ENCODE measurements around the gene DUSP14.

DUSP14 gene

DNA sequence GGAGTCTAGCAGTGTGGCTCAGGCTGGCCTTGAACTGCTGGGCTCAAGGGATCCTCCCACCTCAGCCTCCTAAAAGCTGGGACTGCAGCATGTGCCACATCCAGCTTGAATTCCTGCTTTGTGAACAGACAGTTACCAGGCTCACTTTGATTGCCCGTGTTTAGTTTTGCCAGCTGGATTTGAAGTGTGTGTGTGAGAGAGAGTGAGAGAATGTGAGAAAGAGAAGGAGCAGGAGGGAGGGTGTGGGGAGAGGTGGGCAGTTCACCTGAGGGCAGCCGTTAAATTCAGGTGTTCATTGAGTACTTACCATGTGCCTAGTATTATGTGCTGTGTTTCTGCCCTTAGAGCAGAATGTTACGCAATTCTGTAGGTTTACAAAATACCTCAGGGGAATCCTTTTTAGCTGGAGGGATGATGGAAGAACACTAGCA lies 4.7 kb downstream of the DUSP14 start:
- TF ChIP-seq FOXP2 (optimal IDR thresholded peaks at IDR 0.05; ENCODE audit: borderline replicate concordance, extremely low read depth, extremely low read length, insufficient read depth) = no peak
- no peak for TF ChIP-seq SIN3A (IDR thresholded peaks at IDR 0.05; ENCODE audit: borderline replicate concordance, insufficient read depth, low read length)
- no peak for TF ChIP-seq TAF1 (IDR thresholded peaks at IDR 0.05; ENCODE audit: borderline replicate concordance, insufficient read depth, low read length)
- no peak for TF ChIP-seq POLR2AphosphoS5 (IDR thresholded peaks at IDR 0.05; ENCODE audit: low read depth, low read length)

DNA sequence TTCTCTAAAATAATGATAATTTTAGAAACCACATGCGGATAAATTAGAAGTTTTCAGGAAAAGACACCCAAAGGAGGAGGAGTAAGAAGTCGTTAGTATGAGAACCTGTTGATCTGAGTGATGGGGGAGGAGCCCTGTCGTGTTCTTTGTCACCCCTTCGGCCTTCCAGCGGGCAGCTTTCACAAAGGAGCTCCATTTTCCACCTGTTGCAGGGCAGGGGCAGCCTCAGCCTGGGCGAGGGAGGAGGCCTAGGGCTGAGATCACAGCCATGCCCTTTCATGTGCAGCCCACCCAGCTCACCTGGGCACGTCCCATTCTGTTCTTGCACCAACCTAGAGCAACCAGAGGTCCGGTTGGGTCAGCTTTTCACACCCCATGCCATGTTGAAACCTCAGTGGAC lies 5.3 kb downstream of the DUSP14 start:
- TF ChIP-seq POLR2AphosphoS5 (IDR thresholded peaks at IDR 0.05; ENCODE audit: low read depth, low read length) (no peak), TAF1 (IDR thresholded peaks at IDR 0.05; ENCODE audit: borderline replicate concordance, insufficient read depth, low read length) (no peak), FOXP2 (optimal IDR thresholded peaks at IDR 0.05; ENCODE audit: borderline replicate concordance, extremely low read depth, extremely low read length, insufficient read depth) (no peak), SIN3A (IDR thresholded peaks at IDR 0.05; ENCODE audit: borderline replicate concordance, insufficient read depth, low read length) (no peak)
- TF ChIP-seq, protein P1, sequence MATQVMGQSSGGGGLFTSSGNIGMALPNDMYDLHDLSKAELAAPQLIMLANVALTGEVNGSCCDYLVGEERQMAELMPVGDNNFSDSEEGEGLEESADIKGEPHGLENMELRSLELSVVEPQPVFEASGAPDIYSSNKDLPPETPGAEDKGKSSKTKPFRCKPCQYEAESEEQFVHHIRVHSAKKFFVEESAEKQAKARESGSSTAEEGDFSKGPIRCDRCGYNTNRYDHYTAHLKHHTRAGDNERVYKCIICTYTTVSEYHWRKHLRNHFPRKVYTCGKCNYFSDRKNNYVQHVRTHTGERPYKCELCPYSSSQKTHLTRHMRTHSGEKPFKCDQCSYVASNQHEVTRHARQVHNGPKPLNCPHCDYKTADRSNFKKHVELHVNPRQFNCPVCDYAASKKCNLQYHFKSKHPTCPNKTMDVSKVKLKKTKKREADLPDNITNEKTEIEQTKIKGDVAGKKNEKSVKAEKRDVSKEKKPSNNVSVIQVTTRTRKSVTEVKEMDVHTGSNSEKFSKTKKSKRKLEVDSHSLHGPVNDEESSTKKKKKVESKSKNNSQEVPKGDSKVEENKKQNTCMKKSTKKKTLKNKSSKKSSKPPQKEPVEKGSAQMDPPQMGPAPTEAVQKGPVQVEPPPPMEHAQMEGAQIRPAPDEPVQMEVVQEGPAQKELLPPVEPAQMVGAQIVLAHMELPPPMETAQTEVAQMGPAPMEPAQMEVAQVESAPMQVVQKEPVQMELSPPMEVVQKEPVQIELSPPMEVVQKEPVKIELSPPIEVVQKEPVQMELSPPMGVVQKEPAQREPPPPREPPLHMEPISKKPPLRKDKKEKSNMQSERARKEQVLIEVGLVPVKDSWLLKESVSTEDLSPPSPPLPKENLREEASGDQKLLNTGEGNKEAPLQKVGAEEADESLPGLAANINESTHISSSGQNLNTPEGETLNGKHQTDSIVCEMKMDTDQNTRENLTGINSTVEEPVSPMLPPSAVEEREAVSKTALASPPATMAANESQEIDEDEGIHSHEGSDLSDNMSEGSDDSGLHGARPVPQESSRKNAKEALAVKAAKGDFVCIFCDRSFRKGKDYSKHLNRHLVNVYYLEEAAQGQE (IDR thresholded peaks at IDR 0.05; ENCODE audit: insufficient read depth in 1 of 2, low read depth in 2 of 2, low read length in 2 of 2) = no peak

DNA sequence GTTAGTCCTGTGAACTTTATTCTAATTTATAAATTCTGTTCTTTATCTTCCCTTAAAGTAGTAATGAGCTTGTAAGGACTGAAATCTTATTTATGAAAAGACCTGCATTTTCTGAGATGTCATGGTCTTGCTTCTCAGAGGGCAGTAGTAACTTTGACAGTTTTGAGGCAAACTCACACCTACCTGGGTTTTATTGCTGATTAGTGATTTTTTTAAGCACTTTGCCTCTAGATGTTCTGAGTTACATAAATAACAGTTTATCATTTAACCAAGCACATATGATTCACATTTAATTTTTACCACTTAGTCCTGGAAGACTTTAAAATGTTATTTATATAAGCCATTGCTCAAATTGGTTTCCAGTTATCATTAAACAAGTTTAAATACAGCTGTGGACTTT lies 10.7 kb downstream of the DUSP14 start:
- TF ChIP-seq TAF1 (IDR thresholded peaks at IDR 0.05; ENCODE audit: borderline replicate concordance, insufficient read depth, low read length) = no peak
- no peak for TF ChIP-seq SIN3A (IDR thresholded peaks at IDR 0.05; ENCODE audit: borderline replicate concordance, insufficient read depth, low read length)
- no peak for TF ChIP-seq FOXP2 (optimal IDR thresholded peaks at IDR 0.05; ENCODE audit: borderline replicate concordance, extremely low read depth, extremely low read length, insufficient read depth)
- TF ChIP-seq, protein P1 (IDR thresholded peaks at IDR 0.05; ENCODE audit: insufficient read depth in 1 of 2, low read depth in 2 of 2, low read length in 2 of 2) = no peak
- no peak for TF ChIP-seq POLR2AphosphoS5 (IDR thresholded peaks at IDR 0.05; ENCODE audit: low read depth, low read length)

DNA sequence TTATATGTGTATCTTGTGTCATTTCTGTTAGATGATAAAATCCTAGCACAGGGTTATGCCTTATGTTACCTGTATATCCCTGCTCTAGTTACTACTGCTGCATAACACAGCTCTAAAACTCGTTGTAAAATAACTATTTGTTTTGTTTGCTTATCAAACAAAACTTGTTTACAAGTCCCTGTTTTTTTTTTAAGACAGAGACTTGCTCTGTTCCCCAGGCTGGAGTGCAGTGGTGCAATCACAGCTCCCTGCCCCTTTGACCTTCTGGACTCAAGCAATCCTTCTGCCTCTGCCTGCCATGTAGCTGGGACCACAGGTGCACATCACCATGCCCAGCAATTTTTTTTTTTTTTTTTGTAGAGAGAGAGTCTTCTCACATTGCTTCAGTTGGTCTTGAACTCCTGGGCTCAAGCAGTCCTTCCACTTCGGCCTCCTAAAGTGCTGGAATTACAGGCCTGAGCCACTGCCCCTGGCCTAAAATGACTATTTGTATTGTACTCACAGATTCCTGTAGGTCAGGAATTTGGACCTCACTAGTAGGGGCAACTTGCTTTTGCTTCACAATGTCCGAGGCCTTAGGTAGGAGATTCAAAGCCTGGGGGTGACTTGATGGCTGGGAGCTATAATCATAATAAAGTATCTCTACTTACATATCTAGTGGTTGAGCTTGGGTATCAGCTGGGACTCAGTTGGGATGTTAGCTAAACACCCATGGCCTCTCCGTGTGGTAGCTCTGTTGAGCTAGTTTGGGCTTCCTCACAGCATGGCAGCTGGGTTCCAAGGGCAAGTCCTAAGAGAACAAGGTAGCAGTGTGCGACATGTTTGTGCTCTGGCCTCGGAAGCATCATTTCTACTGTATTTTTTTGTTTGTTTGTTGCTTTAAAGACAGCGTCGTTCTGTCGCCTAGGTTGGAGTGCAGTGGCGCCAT lies 12.6 kb downstream of the DUSP14 start:
- no peak for TF ChIP-seq POLR2AphosphoS5 (IDR thresholded peaks at IDR 0.05; ENCODE audit: low read depth, low read length)
- no peak for TF ChIP-seq FOXP2 (optimal IDR thresholded peaks at IDR 0.05; ENCODE audit: borderline replicate concordance, extremely low read depth, extremely low read length, insufficient read depth)
- no peak for TF ChIP-seq TAF1 (IDR thresholded peaks at IDR 0.05; ENCODE audit: borderline replicate concordance, insufficient read depth, low read length)
- no peak for TF ChIP-seq SIN3A (IDR thresholded peaks at IDR 0.05; ENCODE audit: borderline replicate concordance, insufficient read depth, low read length)
- TF ChIP-seq, protein P1 (IDR thresholded peaks at IDR 0.05; ENCODE audit: insufficient read depth in 1 of 2, low read depth in 2 of 2, low read length in 2 of 2) = no peak

DNA sequence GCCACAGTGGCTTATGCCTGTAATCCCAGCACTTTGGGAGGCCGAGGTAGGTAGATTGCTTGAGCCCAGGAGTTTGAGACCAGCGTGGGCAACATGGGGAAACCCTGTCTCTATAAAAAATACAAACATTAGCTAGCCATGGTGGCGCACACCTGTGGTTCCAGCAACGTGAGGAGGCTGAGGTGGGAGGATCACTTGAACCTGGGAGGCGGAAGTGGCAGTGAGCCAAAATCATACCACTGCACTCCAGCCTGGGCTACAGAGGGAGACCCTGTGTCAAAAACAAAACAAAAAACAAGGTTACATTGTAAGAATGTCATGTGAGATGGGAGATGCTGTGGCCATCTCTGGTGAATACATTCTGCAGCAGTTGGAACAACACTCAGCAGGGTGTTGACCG lies 13.5 kb downstream of the DUSP14 start:
- no peak for TF ChIP-seq FOXP2 (optimal IDR thresholded peaks at IDR 0.05; ENCODE audit: borderline replicate concordance, extremely low read depth, extremely low read length, insufficient read depth)
- TF ChIP-seq POLR2AphosphoS5 (IDR thresholded peaks at IDR 0.05; ENCODE audit: low read depth, low read length) = no peak
- TF ChIP-seq, protein P1 (IDR thresholded peaks at IDR 0.05; ENCODE audit: insufficient read depth in 1 of 2, low read depth in 2 of 2, low read length in 2 of 2) = no peak
- no peak for TF ChIP-seq SIN3A (IDR thresholded peaks at IDR 0.05; ENCODE audit: borderline replicate concordance, insufficient read depth, low read length)
- no peak for TF ChIP-seq TAF1 (IDR thresholded peaks at IDR 0.05; ENCODE audit: borderline replicate concordance, insufficient read depth, low read length)

Measured in PFSK-1 (cell line).